ENCODE results near the gene SF3B2. TPM values are rescaled to one million over a fixed set of nuclear protein-coding genes. Genes with fewer than 3 reads are reported as not detected.
"Not testable (repeated sequence)": the region's sequence is repeated elsewhere in the genome, so short reads cannot be mapped to it uniquely, and the experiment has no call there.

The SF3B2 gene
- total and polyA plus RNA-seq, 2 experiments from 2014 or later, result 120 to 155 TPM

DNA sequence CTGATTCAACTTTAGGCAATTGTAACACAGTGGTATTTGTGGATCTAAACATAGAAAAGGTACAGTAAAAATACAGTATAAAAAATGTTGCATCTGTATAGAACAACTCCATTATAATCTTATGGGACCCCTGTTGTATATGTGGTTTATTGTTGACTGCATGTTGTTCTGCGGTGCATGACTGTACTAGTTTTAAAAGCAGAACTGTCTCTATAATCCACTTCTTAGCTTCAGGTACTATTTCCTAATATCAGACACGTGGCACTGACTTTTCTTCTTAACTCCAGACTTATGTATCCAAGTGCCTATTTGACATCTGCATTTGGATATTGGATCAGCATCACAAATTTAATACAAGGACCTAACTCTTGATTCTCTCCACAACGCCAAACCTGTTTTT is 59.0 kb downstream of the SF3B2 start:
- Histone ChIP-seq H3K27me3 (no peaks in the 10 kb centered on the region), H2AFZ (no peak overlapping the region), H3K9me3 (ENCODE audit: low read depth) (no peaks in the 10 kb centered on the region), H3K4me2 (no peak overlapping the region), H4K20me1 (ENCODE audit: insufficient read depth, poor library complexity, severe bottlenecking) (peaks cover 1% of the 10 kb centered on the region), H3K79me2 (peaks cover 74% of the 10 kb centered on the region), H3K36me3 (replicated peaks; ENCODE audit: insufficient read depth, low read depth) (no peaks in the 10 kb centered on the region), H3K9me2 (replicated peaks; ENCODE audit: insufficient read depth) (no peaks in the 10 kb centered on the region), H3K4me3 (no peak overlapping the region), H3K27ac (no peak overlapping the region), H3K4me1 (ENCODE audit: insufficient read depth) (peaks cover 38% of the 10 kb centered on the region)
- WGBS (ENCODE audit: low lambda C conversion rate, missing lambda C conversion rate), result 98% methylated on average over 3 of the region's 3 CpGs
- no peak for TF ChIP-seq EZH2 (IDR thresholded peaks at IDR 0.05; ENCODE audit: borderline replicate concordance)
- TF ChIP-seq, protein P1, sequence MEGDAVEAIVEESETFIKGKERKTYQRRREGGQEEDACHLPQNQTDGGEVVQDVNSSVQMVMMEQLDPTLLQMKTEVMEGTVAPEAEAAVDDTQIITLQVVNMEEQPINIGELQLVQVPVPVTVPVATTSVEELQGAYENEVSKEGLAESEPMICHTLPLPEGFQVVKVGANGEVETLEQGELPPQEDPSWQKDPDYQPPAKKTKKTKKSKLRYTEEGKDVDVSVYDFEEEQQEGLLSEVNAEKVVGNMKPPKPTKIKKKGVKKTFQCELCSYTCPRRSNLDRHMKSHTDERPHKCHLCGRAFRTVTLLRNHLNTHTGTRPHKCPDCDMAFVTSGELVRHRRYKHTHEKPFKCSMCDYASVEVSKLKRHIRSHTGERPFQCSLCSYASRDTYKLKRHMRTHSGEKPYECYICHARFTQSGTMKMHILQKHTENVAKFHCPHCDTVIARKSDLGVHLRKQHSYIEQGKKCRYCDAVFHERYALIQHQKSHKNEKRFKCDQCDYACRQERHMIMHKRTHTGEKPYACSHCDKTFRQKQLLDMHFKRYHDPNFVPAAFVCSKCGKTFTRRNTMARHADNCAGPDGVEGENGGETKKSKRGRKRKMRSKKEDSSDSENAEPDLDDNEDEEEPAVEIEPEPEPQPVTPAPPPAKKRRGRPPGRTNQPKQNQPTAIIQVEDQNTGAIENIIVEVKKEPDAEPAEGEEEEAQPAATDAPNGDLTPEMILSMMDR (IDR thresholded peaks at IDR 0.05; ENCODE audit: poor library complexity), result no peak
- TF ChIP-seq EZH2phosphoT487 (IDR thresholded peaks at IDR 0.05; ENCODE audit: low read depth, severe bottlenecking, unreplicated experiment), result no peak
- DNase-seq (ENCODE audit: low spot score), result no peak

DNA sequence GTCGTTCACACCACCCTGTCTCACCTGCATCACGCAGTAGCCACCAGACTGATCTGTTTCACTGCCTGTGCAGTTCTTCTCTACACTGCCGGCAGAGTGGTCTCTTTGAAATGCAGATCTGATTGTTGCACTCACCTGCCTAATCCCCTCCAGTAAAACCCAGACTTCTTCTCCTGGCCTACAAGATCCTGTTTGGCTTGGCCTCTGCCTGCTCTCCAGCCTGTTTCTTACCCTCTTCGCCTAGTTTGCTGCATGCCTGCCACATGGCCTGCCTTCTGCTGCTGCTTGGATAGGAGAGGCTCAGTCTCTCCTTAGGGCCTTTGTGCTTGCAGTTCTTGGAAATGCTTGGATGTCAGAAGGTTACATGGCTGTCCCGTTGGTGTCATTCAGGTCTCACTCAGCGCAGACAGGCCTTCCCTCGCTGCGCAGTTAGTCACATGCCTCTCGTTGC is 59.9 kb downstream of the SF3B2 start:
- Histone ChIP-seq H3K4me2 (peak overlapping the region; percentile 40), H3K27ac (peak overlapping the region; percentile 59), H3K36me3 (replicated peaks; ENCODE audit: insufficient read depth, low read depth) (no peaks in the 10 kb centered on the region), H3K79me2 (peaks cover 73% of the 10 kb centered on the region), H4K20me1 (ENCODE audit: insufficient read depth, poor library complexity, severe bottlenecking) (no peaks in the 10 kb centered on the region), H3K4me3 (no peak overlapping the region), H3K4me1 (ENCODE audit: insufficient read depth) (peaks cover 44% of the 10 kb centered on the region), H3K9me3 (ENCODE audit: low read depth) (no peaks in the 10 kb centered on the region), H3K27me3 (no peaks in the 10 kb centered on the region), H2AFZ (no peak overlapping the region), H3K9me2 (replicated peaks; ENCODE audit: insufficient read depth) (no peaks in the 10 kb centered on the region)
- no peak for DNase-seq (ENCODE audit: low spot score)
- WGBS (ENCODE audit: low lambda C conversion rate, missing lambda C conversion rate), result 80% methylated on average over 9 of the region's 9 CpGs
- TF ChIP-seq, protein P1 (IDR thresholded peaks at IDR 0.05; ENCODE audit: poor library complexity), result no peak
- TF ChIP-seq EZH2 (IDR thresholded peaks at IDR 0.05; ENCODE audit: borderline replicate concordance) (no peak), EZH2phosphoT487 (IDR thresholded peaks at IDR 0.05; ENCODE audit: low read depth, severe bottlenecking, unreplicated experiment) (no peak)

DNA sequence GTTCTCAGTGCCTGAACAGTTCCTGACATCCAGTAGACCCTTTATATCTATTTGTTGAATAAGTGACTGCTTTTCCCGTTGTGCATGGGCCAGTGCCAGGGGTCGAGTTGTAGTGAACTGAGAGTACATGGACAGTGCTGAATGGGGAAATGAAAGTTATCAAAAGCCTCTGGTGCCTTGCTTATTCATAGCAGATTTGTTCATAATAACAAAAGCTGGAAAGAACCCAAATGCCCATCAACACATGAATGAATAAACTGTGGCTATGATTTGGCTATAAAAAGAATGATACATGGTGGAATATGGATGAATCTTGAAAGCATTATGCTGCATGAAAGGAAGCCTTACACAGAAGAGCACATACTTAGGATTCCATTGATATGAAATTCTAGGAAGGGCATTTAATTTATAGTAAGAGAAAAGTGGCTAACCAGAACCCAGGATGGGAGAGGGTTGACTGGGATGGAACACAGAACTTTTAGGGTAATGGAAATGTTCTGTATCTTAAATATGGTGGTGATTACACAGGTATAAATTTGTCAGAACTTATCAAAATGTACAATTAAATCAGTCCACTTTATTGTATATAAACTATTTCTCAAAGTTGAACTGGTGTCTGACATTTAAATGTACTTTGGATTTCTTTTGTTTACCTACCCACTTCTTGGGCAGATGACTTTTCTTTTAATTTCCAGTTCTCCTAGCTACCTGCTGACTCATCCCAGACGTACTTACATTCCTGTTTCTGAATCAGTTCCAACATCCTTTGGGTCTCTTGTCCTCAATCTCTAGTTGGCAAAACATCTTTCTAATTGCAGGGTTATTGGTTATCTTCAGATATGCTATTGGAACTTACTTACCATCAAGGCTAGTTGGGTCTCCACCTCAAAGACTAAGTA is 60.7 kb downstream of the SF3B2 start:
- Histone ChIP-seq H3K4me3 (no peak overlapping the region), H2AFZ (no peak overlapping the region), H3K36me3 (replicated peaks; ENCODE audit: insufficient read depth, low read depth) (no peaks in the 10 kb centered on the region), H3K27ac (peak overlapping the region; percentile 73), H3K9me3 (ENCODE audit: low read depth) (no peaks in the 10 kb centered on the region), H3K79me2 (peaks cover 73% of the 10 kb centered on the region), H3K4me2 (peak overlapping the region; percentile 50), H4K20me1 (ENCODE audit: insufficient read depth, poor library complexity, severe bottlenecking) (no peaks in the 10 kb centered on the region), H3K4me1 (ENCODE audit: insufficient read depth) (peaks cover 44% of the 10 kb centered on the region), H3K27me3 (no peaks in the 10 kb centered on the region), H3K9me2 (replicated peaks; ENCODE audit: insufficient read depth) (no peaks in the 10 kb centered on the region)
- WGBS (ENCODE audit: low lambda C conversion rate, missing lambda C conversion rate), result 55% methylated on average over 3 of the region's 3 CpGs
- DNase-seq (ENCODE audit: low spot score), result peak; percentile 65
- TF ChIP-seq EZH2phosphoT487 (IDR thresholded peaks at IDR 0.05; ENCODE audit: low read depth, severe bottlenecking, unreplicated experiment) (no peak), EZH2 (IDR thresholded peaks at IDR 0.05; ENCODE audit: borderline replicate concordance) (no peak)
- TF ChIP-seq, protein P1 (IDR thresholded peaks at IDR 0.05; ENCODE audit: poor library complexity), result no peak

DNA sequence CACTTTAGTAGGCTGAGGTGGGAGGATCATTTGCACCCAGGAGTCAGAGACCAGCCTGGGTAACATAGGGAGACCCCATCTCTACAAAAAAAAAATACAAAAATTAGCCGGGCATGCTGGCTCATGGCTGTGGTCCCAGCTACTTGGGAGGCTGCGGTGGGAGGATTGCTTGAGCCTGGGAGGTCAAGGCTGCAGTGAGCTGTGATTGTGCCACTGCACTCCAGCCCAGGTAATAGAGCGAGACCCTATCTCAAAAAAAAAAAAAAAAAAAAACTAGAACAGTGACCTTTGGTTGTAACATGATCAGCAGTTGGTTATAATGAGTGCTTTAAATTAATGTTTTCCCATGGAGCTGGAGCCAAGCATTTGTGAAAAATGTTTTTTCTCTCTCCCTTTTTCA is 62.8 kb downstream of the SF3B2 start:
- Histone ChIP-seq H3K4me2 (peak overlapping the region; percentile 65), H3K4me1 (ENCODE audit: insufficient read depth) (peaks cover 60% of the 10 kb centered on the region), H3K27ac (peak overlapping the region; percentile 73), H3K79me2 (peaks cover 57% of the 10 kb centered on the region)
- H3K9me2 ChIP-seq (replicated peaks; ENCODE audit: insufficient read depth); H3K4me3 ChIP-seq; H2AFZ ChIP-seq; H4K20me1 ChIP-seq (ENCODE audit: insufficient read depth, poor library complexity, severe bottlenecking); H3K9me3 ChIP-seq (ENCODE audit: low read depth); H3K36me3 ChIP-seq (replicated peaks; ENCODE audit: insufficient read depth, low read depth); DNase-seq (ENCODE audit: low spot score); H3K27me3 ChIP-seq: not testable (repeated sequence)
- WGBS (ENCODE audit: low lambda C conversion rate, missing lambda C conversion rate), result 65% methylated on average over 3 of the region's 3 CpGs
